Stimulated activated CD4-positive, alpha-beta T cell treated with anti-CD3 and anti-CD28 coated beads, Interleukin-4, amount 100 ng/mL, for 1 hour (primary cell): ENCODE data around the gene PPP1CA.

ENCODE experiments used
- DNase-seq: peaks from one replicate; pipeline ENCODE4 v3.0.0-alpha.2; 2020

The PPP1CA gene

DNA sequence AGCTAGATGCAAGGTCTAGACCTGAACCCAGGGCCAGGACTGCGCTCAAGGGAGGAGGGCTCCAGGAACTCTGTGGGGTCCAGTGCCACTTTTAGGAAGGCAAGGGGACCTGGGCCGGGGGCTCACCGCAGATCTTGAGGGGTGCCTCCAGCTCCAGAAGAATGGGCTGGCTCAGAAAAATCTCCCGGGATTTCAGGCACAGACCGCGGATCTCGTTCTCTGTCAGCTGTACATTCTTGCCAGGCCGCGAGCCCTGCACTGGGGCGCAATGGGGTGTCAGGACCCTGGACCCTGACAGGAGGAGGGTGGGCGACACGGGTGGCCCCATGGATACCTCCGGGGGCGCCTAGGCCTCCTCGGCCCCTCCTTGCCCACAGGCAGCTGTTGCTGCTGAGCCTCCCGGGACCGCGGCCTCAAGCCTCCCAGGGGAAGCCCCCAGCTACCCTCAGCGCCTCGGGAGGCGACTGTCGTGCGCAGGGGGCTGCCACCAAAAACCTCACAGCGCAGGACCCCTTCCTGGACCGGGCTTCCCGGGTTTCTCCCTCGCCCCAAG lies 640 bp downstream of the PPP1CA start:
- DNase-seq = no peak

DNA sequence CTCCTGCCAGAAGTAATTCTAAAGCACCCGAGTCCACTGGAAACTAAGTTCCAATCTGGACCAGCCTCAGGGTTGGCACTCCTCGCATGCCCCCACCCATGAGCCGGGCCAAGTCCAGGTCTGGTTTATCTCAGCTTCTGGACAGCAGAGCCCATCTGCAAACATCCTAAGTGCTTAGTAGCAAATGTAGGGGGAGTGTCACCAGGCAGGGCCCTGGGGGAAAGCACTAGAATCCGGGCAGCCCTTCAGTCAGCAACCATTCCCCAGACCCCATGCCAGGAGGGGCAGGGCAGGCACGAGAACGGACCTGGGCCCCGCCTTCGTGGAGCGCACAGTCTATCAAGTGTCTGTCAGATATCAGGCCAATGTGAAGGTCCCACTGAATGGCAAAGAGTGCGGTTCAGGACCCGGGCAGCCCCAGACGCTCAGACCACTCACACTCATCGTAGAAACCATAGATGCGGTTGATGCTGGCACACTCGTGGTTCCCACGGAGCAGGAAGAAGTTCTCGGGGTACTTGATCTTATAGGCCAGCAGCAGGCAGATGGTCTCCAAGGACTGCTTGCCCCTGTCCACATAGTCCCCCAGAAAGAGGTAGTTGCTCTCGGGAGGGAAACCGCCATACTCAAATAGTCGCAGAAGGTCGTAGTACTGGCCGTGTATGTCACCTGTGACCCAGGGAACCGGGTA lies 1.3 kb downstream of the PPP1CA start:
- DNase-seq = no peak

DNA sequence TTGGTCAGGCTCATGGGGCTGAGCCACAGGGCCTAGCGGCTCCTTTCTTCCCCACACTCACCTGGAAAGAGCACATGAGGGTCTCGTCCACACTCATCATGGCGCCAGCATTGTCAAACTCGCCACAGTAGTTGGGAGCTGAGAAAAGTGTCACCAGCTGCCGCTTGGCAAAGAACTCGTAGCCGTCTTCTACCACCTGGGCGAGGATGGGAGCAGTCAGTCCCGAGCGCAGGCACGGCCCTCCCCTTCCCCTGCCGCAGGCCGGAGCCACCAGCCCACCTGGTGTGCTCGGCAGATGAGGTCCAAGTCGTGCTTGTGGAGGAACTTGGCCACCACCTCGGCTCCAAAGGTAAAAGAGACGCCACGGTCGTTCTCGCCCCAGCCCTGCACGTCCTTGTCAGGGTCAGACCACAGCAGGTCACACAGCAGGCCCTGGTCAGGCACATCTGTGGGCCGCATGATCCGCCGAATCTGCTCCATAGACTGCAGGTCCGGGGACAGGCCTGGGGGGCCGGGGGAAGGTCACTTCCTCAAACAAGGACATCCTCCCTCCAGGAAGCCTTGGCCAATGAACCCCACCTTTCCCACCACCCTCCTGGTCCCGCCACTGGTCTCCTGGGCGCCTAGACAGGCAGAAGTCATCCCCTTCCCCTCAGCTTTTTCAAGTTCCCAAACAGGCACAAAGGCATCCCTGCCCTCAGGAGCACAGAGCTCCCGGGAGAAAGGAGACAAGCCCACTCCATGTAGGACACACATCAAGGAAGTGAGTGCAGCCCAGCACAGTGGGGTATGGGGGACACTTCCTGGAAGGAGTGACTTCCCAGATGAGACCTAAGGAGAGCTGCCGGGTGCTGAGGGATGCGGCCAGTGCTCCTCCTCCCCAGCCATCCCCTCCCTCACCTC lies 2.7 kb downstream of the PPP1CA start:
- no peak for DNase-seq

DNA sequence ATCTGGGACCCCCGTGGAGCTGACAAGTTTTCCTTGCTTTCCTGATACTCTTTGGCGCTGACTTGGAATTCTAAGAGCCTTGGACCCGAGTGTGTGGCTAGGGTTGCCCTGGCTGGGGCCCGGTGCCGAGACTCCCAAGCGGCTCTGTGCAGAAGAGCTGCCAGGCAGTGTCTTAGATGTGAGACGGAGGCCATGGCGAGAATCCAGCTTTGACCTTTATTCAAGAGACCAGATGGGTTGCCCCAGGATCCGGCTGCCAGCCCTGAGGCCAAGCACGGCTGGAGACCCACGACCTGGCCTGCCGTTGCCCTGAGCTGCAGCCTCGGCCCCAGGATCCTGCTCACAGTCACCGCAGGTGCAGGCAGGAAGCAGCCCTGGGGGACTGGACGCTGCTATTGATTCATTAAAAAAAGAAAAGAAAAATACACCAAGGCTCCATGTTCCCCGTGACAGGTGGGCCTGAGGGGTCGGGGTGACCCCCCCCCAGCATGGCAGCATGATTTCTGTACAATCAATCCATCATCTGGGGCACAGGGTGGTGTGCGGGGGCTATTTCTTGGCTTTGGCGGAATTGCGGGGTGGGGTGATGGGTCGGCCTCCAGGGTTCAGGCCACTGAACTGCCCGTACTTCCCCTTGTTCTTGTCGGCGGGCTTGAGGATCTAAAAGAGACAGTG lies 3.5 kb downstream of the PPP1CA start:
- no peak for DNase-seq

DNA sequence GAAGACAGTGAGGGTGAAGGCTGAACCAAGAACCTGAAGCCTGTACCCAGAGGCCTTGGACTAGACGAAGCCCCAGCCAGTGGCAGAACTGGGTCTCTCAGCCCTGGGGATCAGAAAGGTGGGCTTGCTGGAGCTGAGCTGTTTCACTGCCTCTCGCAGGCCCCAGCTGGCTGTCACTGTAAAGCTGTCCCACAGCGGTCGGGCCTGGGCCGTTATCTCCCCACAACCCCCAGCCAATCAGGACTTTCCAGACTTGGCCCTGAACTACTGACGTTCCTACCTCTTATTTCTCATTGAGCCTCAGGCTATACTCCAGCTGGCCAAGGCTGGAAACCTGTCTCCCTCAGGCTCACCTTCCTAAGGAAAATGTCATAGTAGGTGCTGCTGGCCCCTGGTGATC lies 4.1 kb downstream of the PPP1CA start:
- no peak for DNase-seq

DNA sequence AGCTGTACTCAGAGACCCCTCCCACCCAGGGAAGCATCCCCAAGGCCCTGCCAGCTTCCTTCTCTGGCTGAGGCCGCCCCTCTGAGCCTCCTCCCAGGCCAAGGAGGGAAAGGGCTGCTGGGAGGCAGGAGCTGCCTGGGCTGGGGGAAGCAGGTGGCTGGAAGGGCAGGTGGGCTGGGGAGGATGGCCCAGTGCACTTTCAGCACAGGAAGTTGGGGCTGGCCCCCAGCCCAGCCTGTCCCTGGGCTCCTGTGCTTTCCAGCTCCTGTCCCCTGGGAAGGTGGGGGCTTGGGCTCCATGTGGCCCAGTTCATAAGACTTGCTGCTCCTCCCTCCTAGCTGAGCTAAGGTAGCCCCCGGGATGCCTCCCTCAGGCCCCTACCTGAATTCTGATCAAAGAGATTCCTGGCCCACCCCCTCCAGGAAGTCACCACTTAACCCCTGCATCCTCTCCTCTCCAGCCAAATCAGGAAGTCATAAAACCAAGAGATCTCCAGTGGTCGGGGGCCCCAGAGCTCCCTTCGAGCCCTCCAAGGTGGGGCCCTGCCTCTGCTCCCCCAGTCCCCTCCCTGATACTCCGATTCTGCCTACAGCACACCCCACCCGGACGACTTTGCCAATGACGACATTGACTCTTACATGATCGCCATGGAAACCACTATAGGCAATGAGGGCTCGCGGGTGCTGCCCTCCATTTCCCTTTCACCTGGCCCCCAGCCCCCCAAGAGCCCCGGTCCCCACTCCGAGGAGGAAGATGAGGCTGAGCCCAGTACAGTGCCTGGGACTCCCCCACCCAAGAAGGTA lies 4.9 kb downstream of the PPP1CA start:
- DNase-seq = no peak

DNA sequence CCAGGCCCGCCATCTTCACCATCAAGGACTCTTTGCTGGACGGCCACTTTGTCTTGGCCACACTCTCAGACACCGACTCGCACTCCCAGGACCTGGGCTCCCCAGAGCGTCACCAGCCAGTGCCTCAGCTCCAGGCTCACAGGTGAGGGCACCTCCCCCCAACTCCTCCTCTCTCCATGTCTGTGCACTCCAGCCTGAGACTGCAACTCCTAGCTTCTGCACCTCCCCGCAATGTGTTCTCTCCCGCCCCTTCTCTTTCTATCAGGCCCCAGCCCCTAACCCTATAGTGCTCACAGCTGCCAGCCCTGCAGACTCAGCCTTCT lies 5.4 kb downstream of the PPP1CA start:
- DNase-seq = no peak

DNA sequence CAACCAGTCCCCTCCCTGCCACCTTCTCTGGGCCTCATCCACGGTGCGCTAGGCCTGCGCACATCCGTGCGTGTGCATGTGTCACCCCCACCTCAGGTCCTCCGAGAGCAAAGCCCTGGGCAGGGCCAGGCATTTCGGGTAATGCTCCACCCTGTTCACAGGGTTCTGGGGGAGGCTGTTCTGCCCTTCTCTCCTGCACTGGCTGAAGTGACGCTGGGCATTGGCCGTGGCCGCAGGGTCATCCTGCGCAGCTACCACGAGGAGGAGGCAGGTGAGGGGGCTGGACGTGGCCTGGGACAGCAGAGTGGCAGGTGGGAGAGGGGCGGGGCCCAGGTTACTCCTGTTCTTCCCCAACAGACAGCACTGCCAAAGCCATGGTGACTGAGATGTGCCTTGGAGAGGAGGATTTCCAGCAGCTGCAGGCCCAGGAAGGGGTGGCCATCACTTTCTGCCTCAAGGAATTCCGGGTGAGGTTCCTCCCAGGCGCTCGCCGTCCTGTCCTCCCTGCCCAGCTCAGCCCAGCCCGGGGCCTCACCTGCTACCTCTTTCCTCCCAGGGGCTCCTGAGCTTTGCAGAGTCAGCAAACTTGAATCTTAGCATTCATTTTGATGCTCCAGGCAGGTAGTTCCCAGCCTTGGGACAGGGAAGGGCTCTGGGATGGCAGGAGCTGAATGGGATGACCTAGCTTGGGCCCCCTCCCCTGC lies 6.0 kb downstream of the PPP1CA start:
- DNase-seq = no peak

DNA sequence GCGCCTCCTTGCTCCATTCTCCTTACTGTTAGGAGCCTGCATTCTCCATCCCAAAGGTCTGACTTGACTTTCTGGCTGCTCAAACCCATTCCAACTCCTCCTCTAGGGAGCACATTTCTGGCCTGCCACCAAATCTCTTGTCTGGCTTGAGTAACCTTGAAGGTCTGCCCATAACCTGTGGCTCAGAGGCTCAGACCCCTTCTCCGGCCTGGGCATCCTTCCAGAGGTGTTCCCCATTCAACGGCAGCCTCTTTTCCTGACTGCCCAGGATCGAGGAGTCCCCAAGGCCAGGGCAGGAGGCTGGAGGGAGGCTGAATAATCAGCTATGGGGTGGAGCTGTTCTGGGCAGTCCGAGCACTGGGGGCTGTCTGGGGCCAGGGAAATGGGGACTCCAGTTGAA lies 7.7 kb downstream of the PPP1CA start:
- no peak for DNase-seq

DNA sequence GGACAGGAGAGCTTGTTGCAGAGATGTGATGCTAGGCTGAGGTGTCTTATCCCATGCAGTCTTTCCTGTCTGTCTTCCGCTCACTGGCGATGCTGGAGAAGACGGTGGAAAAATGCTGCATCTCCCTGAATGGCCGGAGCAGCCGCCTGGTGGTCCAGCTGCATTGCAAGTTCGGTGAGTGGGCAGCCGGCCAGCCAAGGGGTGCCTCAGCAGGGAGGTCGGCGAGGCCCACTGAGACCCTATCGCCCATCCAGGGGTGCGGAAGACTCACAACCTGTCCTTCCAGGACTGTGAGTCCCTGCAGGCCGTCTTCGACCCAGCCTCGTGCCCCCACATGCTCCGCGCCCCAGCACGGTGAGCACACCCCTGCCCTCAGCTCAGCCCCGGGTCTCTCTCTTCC lies 8.2 kb downstream of the PPP1CA start:
- no peak for DNase-seq

DNA sequence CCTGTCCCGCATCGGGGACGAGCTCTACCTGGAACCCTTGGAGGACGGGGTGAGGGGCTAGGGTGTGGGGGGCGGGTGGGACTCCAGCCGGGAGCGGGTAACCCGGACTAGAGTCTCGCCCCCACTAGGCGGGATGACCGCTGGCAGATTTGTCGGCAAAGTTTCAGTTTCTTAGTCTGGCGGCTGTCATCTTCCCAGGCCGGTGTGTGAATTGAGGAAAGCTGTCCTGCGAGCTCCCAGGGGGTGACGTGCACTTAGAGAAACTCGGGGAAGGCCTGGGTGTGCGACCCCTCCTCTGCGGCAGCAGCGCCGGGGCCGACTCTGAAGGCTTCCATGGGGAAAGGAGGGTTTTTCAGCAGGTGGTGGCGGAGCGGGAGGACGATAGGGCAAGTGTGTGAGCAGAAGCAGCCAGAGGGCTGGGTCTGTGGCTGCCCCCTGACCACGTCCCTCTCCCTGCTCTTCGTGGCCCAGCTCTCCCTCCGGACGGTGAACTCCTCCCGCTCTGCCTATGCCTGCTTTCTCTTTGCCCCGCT lies 9.4 kb downstream of the PPP1CA start:
- no peak for DNase-seq

DNA sequence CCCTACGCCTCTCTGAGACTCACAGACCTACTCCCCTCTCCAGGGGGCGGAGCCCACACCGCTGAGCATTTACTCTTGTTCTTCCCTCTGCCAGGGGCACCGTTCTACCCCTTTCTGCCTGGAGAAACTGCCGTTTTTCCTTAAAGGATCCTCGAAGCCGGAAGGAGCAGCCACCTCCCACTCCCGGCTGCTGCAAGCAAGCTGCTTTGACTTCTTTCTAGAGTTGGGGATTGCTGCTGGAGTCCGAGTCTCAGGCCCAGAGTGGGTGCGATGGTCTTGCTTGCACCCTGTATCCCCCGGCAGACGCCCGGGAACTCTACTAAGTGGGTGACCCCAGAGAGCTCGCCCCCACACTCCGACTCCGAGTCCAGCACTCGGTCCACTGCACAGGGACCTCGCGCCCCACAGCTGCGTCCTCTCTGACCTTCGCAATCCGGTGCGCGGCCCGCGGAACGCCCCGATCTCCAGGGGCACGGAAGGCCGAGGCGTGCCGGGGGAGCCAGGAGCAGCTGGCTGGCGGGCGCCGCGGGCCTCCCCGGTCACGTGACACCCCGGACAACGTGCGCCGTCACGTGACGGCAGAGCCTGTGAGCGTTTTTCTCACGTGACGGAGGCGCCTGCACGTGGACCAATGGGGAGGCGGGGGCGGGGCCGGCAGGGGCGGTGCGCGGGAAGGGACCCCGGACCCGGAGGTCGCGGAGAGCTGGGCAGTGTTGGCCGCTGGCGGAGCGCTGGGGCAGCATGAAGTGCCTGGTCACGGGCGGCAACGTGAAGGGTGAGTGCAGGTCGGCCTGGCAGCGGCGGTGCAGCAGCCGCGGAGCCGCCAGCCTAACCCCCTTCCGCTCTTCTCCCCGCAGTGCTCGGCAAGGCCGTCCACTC lies 10.1 kb downstream of the PPP1CA start, which contains the start of gene RAD9A:
TSS of gene RAD9A (plus strand) at position 683 of the 879 bp plus-strand sequence. CDS start at position 742, 59 bp downstream.
- peak; percentile 92 for DNase-seq

DNA sequence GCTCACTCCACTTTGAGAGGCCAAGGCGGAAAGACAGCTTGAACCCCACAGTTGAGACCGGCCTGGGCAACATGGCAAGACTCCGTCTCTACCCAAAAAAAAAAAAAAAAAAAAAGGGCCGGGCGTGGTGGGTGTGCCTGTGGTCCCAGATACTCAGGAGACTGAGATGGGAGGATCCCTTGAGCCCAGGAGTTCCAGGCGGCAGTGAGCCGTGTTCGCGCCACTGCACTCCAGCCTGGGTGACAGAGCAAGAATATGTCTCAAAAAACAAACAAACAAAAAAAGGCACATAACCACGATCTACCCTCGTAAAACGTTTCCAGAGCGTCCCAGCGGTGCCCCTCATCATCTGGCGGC lies 10.7 kb downstream of the PPP1CA start:
- DNase-seq = no peak

DNA sequence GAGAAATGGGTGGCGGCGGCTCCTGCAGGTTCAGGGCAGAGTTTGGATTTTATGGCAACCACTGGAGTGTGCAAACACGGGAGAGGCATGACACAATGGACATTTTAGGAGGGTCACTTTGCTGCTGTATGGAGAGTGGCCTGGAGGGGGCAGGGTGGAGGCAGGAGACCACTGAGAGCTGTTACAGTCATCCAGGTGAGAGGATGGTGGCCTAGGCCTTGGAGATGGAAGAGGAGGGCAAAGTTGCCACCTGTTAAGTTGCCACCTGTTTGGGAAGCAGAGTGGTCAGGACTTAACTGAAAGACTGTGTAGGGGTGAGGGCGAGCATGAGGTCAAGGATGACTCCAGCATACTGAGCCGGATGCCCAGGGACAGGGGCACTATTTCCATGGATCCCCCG lies 12.2 kb downstream of the PPP1CA start:
- DNase-seq = peak; percentile 58

DNA sequence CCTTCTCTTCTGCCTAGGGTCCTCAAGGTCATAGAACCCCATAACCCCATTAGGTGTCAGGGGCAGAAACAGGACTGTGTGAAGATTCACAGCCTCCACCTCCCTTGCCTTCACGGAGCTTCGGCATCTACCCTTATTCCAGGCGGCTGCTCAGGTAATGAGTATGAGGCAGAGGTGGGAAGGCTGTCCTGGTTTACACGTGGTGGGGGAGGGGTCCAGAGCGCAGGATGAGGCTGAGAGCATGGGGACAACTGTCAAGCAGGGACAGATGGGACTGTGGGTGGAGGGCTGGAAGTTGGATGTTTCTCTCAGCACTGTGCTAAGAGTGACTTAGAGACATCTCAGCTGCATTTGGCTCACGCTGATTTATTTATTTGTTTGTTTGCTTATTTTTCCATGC lies 14.1 kb downstream of the PPP1CA start:
- no peak for DNase-seq

DNA sequence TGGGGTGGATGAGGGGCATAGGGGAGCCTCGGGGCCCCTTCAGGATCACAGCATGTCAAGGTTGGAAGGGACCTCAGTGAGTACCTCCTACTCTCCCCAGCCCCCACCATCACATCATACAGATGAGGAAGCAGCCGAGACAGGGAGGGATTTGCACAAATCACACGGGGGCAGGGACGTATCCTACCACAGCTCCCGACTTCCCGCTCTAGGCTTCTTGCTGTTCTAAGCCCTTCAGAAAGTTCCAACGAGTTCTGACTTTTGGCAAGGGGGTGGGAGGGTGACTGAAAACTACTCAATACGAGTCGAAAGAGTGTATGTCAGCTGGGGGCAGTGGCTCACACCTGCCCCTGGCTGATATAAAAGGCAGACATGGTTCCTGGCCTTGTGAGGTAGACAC lies 14.6 kb downstream of the PPP1CA start:
- DNase-seq = no peak

DNA sequence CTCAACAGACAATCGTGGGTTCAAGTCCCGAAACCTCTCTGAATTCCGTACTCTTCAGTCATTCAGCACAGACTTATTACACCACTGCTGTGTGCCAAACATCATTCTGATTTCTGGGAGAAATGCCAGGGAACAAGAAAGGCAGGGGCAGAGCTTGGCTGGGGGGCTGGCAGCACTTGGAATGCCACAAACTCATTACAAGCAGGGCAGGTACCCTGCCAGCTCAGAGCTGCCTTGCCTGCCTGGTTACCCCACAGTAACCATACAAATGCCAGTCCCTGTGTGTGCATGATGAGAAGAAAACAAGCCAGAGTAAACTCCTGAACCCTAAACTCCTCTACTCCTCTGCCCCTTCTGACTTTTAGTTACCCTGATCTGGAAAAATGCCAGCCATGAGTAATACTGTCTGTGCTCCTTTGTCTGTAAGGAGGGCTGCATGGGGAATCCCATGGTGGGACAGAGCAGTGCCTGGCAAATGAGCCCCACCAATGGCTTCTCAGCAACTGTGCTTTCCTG lies 16.7 kb downstream of the PPP1CA start:
- no peak for DNase-seq

DNA sequence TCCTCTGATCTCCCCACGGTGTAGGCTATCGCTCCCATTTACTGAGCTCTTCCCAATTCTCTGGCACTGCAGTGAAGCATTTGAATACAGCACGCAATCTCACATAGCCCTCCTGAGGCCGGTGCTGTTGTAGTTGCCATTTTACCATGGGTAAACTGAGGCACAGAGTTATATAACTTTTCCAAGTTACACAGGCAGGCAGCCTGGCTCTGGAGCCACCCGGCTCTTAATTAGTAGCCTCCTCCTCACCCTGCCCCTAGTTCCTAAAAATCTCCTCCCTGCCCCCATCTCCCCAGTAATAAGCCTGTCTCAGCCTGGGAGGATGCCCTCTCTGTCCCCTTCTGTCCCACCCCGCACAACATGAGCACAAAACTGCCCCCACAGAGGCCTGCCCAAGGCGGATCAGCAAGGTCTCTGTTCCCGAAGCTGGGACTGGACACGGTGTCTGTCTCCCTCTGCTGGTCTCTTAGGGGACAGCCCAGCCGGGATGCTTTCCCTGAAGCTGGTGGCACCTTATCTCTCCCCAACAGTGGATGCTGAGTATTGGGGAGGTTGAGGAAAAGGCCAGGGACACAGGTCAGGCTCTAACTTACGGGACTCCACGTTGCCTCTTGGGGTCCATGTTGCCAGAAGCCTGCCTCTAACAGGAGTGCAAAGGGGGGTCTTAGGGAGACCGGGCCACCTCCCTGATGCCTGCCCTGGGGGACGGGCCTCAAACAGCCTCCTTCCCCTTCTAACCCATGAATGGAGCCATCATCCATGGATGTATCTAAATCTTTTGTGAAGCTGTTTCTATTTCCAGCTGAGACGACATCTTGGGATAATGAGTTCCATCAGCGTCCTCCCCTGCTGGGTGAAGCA lies 19.2 kb downstream of the PPP1CA start:
- peak; percentile 81 for DNase-seq

DNA sequence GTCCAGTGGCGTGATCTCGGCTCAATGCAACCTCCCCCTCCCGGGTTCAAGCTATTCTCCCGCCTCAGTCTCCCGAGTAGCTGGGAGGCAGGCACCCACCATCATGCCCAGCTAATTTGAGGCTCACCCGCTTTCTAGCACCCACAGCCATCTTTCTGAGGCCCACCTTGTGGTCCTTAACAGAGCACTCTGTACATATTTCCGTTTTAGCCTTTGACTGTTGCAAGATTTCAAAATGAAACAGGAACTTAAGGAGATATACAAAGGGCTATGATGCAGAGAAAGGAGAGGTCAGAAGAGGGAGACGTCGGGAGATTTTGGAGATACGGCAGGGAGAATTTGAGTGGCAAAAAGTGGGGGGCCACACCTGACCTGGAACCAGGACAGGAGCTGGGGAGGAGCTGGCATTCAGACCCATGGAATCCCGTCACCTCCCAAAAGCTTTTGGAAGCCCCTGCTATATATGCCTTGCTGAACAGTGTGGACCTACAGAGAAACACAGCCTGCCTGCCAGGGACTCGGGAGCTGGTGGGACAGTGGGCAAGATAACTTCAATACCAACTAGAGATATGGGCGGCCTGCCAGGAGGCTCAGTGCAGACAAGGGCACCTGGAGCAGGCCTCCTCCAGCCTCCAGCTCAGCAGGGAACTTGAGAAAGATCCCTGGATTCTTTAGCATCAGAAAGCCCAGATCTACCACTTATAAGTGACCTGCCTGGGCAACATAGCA lies 20.2 kb downstream of the PPP1CA start:
- no peak for DNase-seq
